H1 (cell line): ENCODE data around the gene CELF4. TPM values are rescaled to one million over a fixed set of nuclear protein-coding genes. Genes with fewer than 3 reads are reported as not detected.

Source experiments
- CTCF ChIA-PET: fragments of 300-600 bp; sonication (Branson Sonifier 250); formaldehyde crosslinking; loops from one replicate; lab custom pipeline; 2021; ENCODE audit not compliant: partially characterized antibody; lab: Charles Lee
- POLR2A ChIA-PET: fragments of 300-600 bp; sonication (Branson Sonifier 250); formaldehyde crosslinking; loops from one replicate; lab custom pipeline; 2021; ENCODE audit warnings: inconsistent platforms; ENCODE audit not compliant: partially characterized antibody; lab: Charles Lee
- DNase-seq, 2 experiments: peaks; one replicate each; pipeline versions ENCODE4 v3.0.0 to v3.0.0-alpha.2; 2010 to 2022; ENCODE audit warnings: low spot score in 2 of 2, low read depth in 1 of 2, mixed read lengths in 1 of 2
- FAIRE-seq: peaks from 2 replicates; lab custom pipeline; 2011; peaks lifted over from hg19 to GRCh38; lab: Jason Lieb, UNC
- H2AFZ ChIP-seq: 2 replicates; pipeline ENCODE4 v1.8.1; 2012; ENCODE audit warnings: low read length, inconsistent platforms
- H2AK5ac ChIP-seq: 2 replicates; pipeline ENCODE4 v1.6.1; 2013; ENCODE audit warnings: low read depth, low read length
- H2BK120ac ChIP-seq: replicated peaks from 2 replicates; pipeline ENCODE3; 2013; ENCODE audit warnings: low read depth, low read length, inconsistent platforms
- H2BK12ac ChIP-seq: 2 replicates; pipeline ENCODE4 v1.6.1; 2013; ENCODE audit warnings: low read depth, low read length
- H2BK15ac ChIP-seq: 2 replicates; pipeline ENCODE4 v1.6.1; 2013; ENCODE audit warnings: low read length
- H2BK20ac ChIP-seq: 2 replicates; pipeline ENCODE4 v1.6.1; 2013; ENCODE audit warnings: low read length
- H2BK5ac ChIP-seq: 2 replicates; pipeline ENCODE4 v1.6.1; 2013; ENCODE audit warnings: low read depth, low read length
- H3K14ac ChIP-seq: 2 replicates; pipeline ENCODE4 v1.6.1; 2013; ENCODE audit warnings: inconsistent platforms; ENCODE audit not compliant: insufficient read length
- H3K18ac ChIP-seq: 2 replicates; pipeline ENCODE4 v1.6.1; 2013; ENCODE audit warnings: low read length; ENCODE audit errors: extremely low read depth
- H3K23ac ChIP-seq: 2 replicates; pipeline ENCODE4 v1.6.1; 2013; ENCODE audit warnings: inconsistent platforms; ENCODE audit not compliant: insufficient read length
- H3K23me2 ChIP-seq: 2 replicates; pipeline ENCODE4 v1.6.1; 2013; ENCODE audit warnings: low read depth, low read length
- H3K27ac ChIP-seq: 2 replicates; pipeline ENCODE4 v1.6.1; 2011; ENCODE audit warnings: low read depth, low read length, inconsistent platforms
- H3K27me3 ChIP-seq, 4 experiments: replicated peaks in 1 of 4; 1 replicate in 1 of 4; 2 replicates in 3 of 4; pipeline versions ENCODE4 v1.6.1 to v1.8.1; 2011 to 2013; ENCODE audit warnings: low read length in 3 of 4, mild to moderate bottlenecking in 3 of 4, inconsistent platforms in 2 of 4, mixed read lengths in 2 of 4, moderate library complexity in 1 of 4; ENCODE audit not compliant: control insufficient read depth in 3 of 4, insufficient read depth in 3 of 4; ENCODE audit errors: extremely low read depth in 1 of 4
- H3K36me3 ChIP-seq, 4 experiments: 2 replicates each; pipeline versions ENCODE4 v1.6.1 to v1.8.1; 2011 to 2013; ENCODE audit warnings: mild to moderate bottlenecking in 4 of 4, low read length in 3 of 4, moderate library complexity in 2 of 4, control low read depth in 1 of 4, inconsistent platforms in 1 of 4; ENCODE audit not compliant: insufficient read depth in 4 of 4, control insufficient read depth in 2 of 4
- H3K4ac ChIP-seq: replicated peaks from 2 replicates; pipeline ENCODE3; 2013; ENCODE audit warnings: low read length, low read depth, mixed read lengths, inconsistent platforms; ENCODE audit not compliant: insufficient read length
- H3K4me1 ChIP-seq, 4 experiments: replicated peaks in 1 of 4; 1 replicate in 1 of 4; 2 replicates in 3 of 4; pipeline versions ENCODE4 v1.6.1 to v1.8.1; 2011 to 2013; ENCODE audit warnings: low read length in 3 of 4, inconsistent platforms in 2 of 4, mixed read lengths in 1 of 4; ENCODE audit not compliant: insufficient read depth in 4 of 4, control insufficient read depth in 3 of 4
- H3K4me2 ChIP-seq, 2 experiments: 2 replicates each; pipeline versions ENCODE4 v1.6.1 to v1.8.1; 2011 to 2013; ENCODE audit warnings: low read depth in 2 of 2, low read length in 2 of 2, control low read depth in 1 of 2, inconsistent platforms in 1 of 2, mild to moderate bottlenecking in 1 of 2; ENCODE audit not compliant: insufficient read depth in 1 of 2
- H3K4me3 ChIP-seq, 4 experiments: fragments of 200-600, 300-600 bp in 1 of 4; sonication (generic), shearing (Covaris generic), sonication (Bioruptor Twin) in 1 of 4; 2 replicates each; pipeline versions ENCODE4 v1.5.1 to v1.8.1; 2011 to 2016; ENCODE audit warnings: low read length in 4 of 4, low read depth in 3 of 4, control low read depth in 2 of 4, inconsistent platforms in 2 of 4, mild to moderate bottlenecking in 2 of 4, mixed read lengths in 1 of 4, moderate library complexity in 1 of 4; ENCODE audit not compliant: insufficient read depth in 2 of 4; ENCODE audit errors: extremely low read depth in 1 of 4
- H3K56ac ChIP-seq: replicated peaks from 2 replicates; pipeline ENCODE3; 2013; ENCODE audit warnings: low read depth, mild to moderate bottlenecking, mixed read lengths, low read length, inconsistent platforms; ENCODE audit not compliant: insufficient read length
- H3K79me1 ChIP-seq: 2 replicates; pipeline ENCODE4 v1.6.1; 2013; ENCODE audit warnings: low read depth, low read length, control low read depth
- H3K79me2 ChIP-seq, 2 experiments: 2 replicates each; pipeline versions ENCODE4 v1.6.1 to v1.8.1; 2012 to 2013; ENCODE audit warnings: low read length in 2 of 2, mild to moderate bottlenecking in 2 of 2, inconsistent platforms in 1 of 2; ENCODE audit not compliant: insufficient read depth in 2 of 2, control insufficient read depth in 1 of 2
- H3K9ac ChIP-seq, 4 experiments: replicated peaks in 1 of 4; 1 replicate in 1 of 4; 2 replicates in 3 of 4; pipeline versions ENCODE4 v1.6.1 to v1.8.1; 2011 to 2013; ENCODE audit warnings: low read depth in 3 of 4, low read length in 3 of 4, control low read depth in 2 of 4, mild to moderate bottlenecking in 2 of 4, moderate library complexity in 2 of 4, inconsistent platforms in 1 of 4; ENCODE audit errors: extremely low read depth in 1 of 4
- H3K9me3 ChIP-seq, 2 experiments: 2 replicates each; pipeline versions ENCODE4 v1.6.1 to v1.8.1; 2012 to 2013; ENCODE audit warnings: mild to moderate bottlenecking in 2 of 2, moderate library complexity in 2 of 2, control low read depth in 1 of 2, inconsistent platforms in 1 of 2, low read depth in 1 of 2, low read length in 1 of 2, mixed read lengths in 1 of 2; ENCODE audit not compliant: insufficient read depth in 2 of 2
- H4K20me1 ChIP-seq, 2 experiments: replicated peaks in 1 of 2; 2 replicates each; pipeline versions ENCODE3 to v1.8.1; 2011 to 2013; ENCODE audit warnings: inconsistent platforms in 2 of 2, low read length in 2 of 2, mild to moderate bottlenecking in 1 of 2; ENCODE audit not compliant: insufficient read depth in 2 of 2, control insufficient read depth in 1 of 2
- H4K5ac ChIP-seq: 2 replicates; pipeline ENCODE4 v1.6.1; 2013; ENCODE audit warnings: low read length, low read depth, mixed read lengths, inconsistent platforms; ENCODE audit not compliant: insufficient read length
- H4K8ac ChIP-seq: 2 replicates; pipeline ENCODE4 v1.8.0; 2013; ENCODE audit warnings: mild to moderate bottlenecking, moderate library complexity, low read length, inconsistent platforms; ENCODE audit not compliant: insufficient read depth; ENCODE audit errors: extremely low read depth
- H4K91ac ChIP-seq: replicated peaks from 2 replicates; pipeline ENCODE3; 2013; ENCODE audit warnings: low read length, mixed read lengths, inconsistent platforms; ENCODE audit not compliant: insufficient read length
- ASH2L ChIP-seq: fragments of 200-600, 300-600 bp; sonication (generic); IDR thresholded peaks from one replicate; pipeline ENCODE4 v1.7.1; 2017; ENCODE audit warnings: low read length
- CBX5 ChIP-seq: fragments of 300-800, 300-1000 bp; sonication (generic); IDR thresholded peaks from 2 replicates; pipeline ENCODE4 v1.7.1; 2016; ENCODE audit warnings: antibody characterized with exemption, low read length, low read depth
- CREB1 ChIP-seq: IDR thresholded peaks from 2 replicates; pipeline ENCODE4 v1.6.1; 2012; ENCODE audit warnings: inconsistent platforms
- GTF2F1 ChIP-seq: IDR thresholded peaks from 2 replicates; pipeline ENCODE4 v1.6.1; 2012; ENCODE audit warnings: low read depth, low read length, improper control_type of control experiment, borderline replicate concordance
- KDM4A ChIP-seq: IDR thresholded peaks from one replicate; pipeline ENCODE4 v1.7.1; 2012; ENCODE audit warnings: low read depth, mild to moderate bottlenecking, moderate library complexity, low read length, inconsistent platforms; ENCODE audit not compliant: severe bottlenecking
- PHF8 ChIP-seq: fragments of 200-600 bp; sonication (generic); conservative IDR thresholded peaks from 2 replicates; pipeline ENCODE4 v1.7.1; 2012; ENCODE audit warnings: low read depth, mild to moderate bottlenecking, inconsistent platforms, low read length, moderate library complexity
- POLR2AphosphoS5 ChIP-seq: IDR thresholded peaks from 2 replicates; pipeline ENCODE4 v1.6.1; 2011; ENCODE audit warnings: low read depth, low read length
- POU5F1 ChIP-seq: IDR thresholded peaks from 2 replicates; pipeline ENCODE4 v1.6.1; 2011; ENCODE audit warnings: low read depth, mild to moderate bottlenecking, low read length, moderate library complexity
- SIN3A ChIP-seq, 2 experiments: IDR thresholded peaks in 1 of 2; conservative IDR thresholded peaks in 1 of 2; 2 replicates each; pipeline ENCODE4 v1.6.1; 2011 to 2012; ENCODE audit warnings: low read length in 2 of 2, improper control_type of control experiment in 1 of 2, low read depth in 1 of 2, mild to moderate bottlenecking in 1 of 2
- SP2 ChIP-seq: IDR thresholded peaks from 2 replicates; pipeline ENCODE4 v1.6.1; 2012; ENCODE audit warnings: mild to moderate bottlenecking, low read length, inconsistent platforms
- SUZ12 ChIP-seq: fragments of 200-600 bp; sonication (generic); IDR thresholded peaks from 2 replicates; pipeline ENCODE4 v1.6.1; 2012; ENCODE audit warnings: mild to moderate bottlenecking, inconsistent platforms, low read length, moderate library complexity, mixed read lengths
- TEAD4 ChIP-seq: IDR thresholded peaks from 2 replicates; pipeline ENCODE4 v1.6.1; 2012; ENCODE audit warnings: low read depth, low read length, inconsistent platforms, mixed read lengths
- YY1 ChIP-seq: IDR thresholded peaks from 2 replicates; pipeline ENCODE4 v1.6.1; 2011; ENCODE audit warnings: low read depth, mild to moderate bottlenecking, low read length
- WGBS, 2 experiments: shearing (Covaris generic) in 1 of 2; methylation state at CpG; one replicate each; pipeline versions ENCODE4 v1.1.6 to v1.1.7; 2013 to 2015; ENCODE audit warnings: low lambda C conversion rate in 2 of 2, mixed read lengths in 2 of 2, inconsistent platforms in 1 of 2, low coverage in 1 of 2, missing lambda C conversion rate in 1 of 2; ENCODE audit not compliant: insufficient replicate concordance in 2 of 2, insufficient coverage in 1 of 2, insufficient read length in 1 of 2; ENCODE audit errors: extremely low coverage in 1 of 2, missing lambda C conversion rate in 1 of 2; 5-methylcytosine and 5-hydroxymethylcytosine counted together
- polyA plus RNA-seq, 7 experiments: library from polyadenylated mRNA; depleted of rRNA in 3 of 7; stranded (reverse) in 5 of 7; unstranded in 2 of 7; fragments of >200 nt in 5 of 7; fragments of 200-250 nt in 2 of 7; gene quantifications; 1 replicate in 5 of 7; 2 replicates in 1 of 7; 4 replicates in 1 of 7; pipeline versions ENCODE4 v1.2.1 to v1.2.3, GENCODE V29; 2011 to 2013; ENCODE audit warnings: missing spikeins in 2 of 7, mixed read lengths in 2 of 7
- total RNA-seq: library from RNA; stranded (reverse); fragmentation: NEBNext Ultra II Directional; extraction: Animal tissue kit (Norgen Biotek cat#: 25700); gene quantifications from 2 replicates; pipeline ENCODE4 v1.2.1, GENCODE V29; 2021

CELF4 gene
- total and polyA plus RNA-seq, 2 of the 8 experiments (the other 6 are each of a cell fraction or from before 2014, with no cell fraction given), result 1.6 to 3.4 TPM

DNA sequence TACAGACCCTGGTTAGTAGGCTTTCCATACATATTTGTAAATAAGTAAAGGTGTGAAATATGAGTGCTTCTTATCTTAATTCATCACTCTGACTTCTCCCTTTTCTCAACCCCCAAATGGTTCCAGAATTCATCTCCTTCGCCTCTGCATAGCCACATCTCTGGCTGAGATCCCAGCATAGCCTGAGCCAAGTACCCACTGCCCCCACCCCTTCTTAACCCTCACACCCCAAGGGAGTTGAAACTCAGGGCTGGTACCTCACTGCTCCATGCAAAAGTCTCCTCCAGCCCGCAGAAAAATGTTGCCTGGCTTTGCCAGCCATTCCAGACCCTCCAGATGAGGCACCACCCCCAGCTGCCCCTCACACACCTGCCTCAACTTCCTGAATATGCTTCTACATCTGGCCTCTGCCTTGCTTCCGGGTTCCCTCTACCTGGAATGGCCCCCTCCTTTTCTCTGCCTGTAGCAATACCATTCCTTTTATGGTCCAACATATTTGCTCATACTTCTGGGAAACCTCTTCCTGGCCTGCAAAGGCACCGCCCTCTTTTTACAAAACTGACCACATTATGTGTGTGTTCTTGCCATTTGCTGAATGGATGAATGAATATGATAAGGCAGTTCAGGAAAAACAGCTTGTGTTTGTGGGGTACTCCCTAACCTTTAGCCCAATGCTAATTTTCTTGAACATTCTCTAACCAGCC lies 112.8 kb downstream of the CELF4 start:
- H2AFZ ChIP-seq, result no peak overlapping the region
- H3K4ac ChIP-seq, result no peak overlapping the region
- H3K4me3 ChIP-seq, result no peak overlapping the region
- no peaks in the 10 kb centered on the region for H3K79me2 ChIP-seq
- H2BK5ac ChIP-seq, result no peak overlapping the region
- H4K8ac ChIP-seq, result no peak overlapping the region
- no peak overlapping the region for H3K27ac ChIP-seq
- DNase-seq, result no peak
- H3K4me1 ChIP-seq, result peaks cover 8 to 16% (median 10%) of the 10 kb centered on the region in 4 experiments
- no peak overlapping the region for H2AK5ac ChIP-seq
- TF ChIP-seq KDM4A (no peak), SUZ12 (no peak), POLR2AphosphoS5 (no peak), YY1 (no peak), TEAD4 (no peak), CREB1 (no peak), POU5F1 (no peak), PHF8 (no peak), CBX5 (no peak), SP2 (no peak), GTF2F1 (no peak), SIN3A (conservative IDR thresholded peaks at IDR 0.05 in 1 of 2, IDR thresholded peaks at IDR 0.05 in 1 of 2; ENCODE audit: low read depth in 1 of 2, low read length in 2 of 2) (no peak), ASH2L (no peak)
- POLR2A ChIA-PET, result interaction anchor here (1.2 kb wide), 1 partner anchor 13 kb away, joined by 3 read pairs; no protein-coding TSS in a partner anchor
- H3K9ac ChIP-seq, result no peak overlapping the region
- no peak overlapping the region for H2BK20ac ChIP-seq
- H3K18ac ChIP-seq, result no peak overlapping the region
- peaks cover 0 to 3% (median 0%) of the 10 kb centered on the region in 4 experiments; a peak in 2 of 7 replicates for H3K27me3 ChIP-seq
- no peak overlapping the region for H3K56ac ChIP-seq
- no peak overlapping the region for H3K23ac ChIP-seq
- no peak overlapping the region for H3K14ac ChIP-seq
- no peak overlapping the region for H2BK15ac ChIP-seq
- no peaks in the 10 kb centered on the region for H3K79me1 ChIP-seq
- H2BK12ac ChIP-seq, result no peak overlapping the region
- no peaks in the 10 kb centered on the region for H3K36me3 ChIP-seq
- no peak overlapping the region for H2BK120ac ChIP-seq
- H4K20me1 ChIP-seq, result peaks cover 0 to 4% of the 10 kb centered on the region in 2 experiments
- 74% methylated on average over 4 of the region's 4 CpGs; no CpG with 5 or more reads in 1 of the 2 experiments for WGBS, 2 experiments
- H3K23me2 ChIP-seq, result peaks cover 2% of the 10 kb centered on the region
- H3K4me2 ChIP-seq, result no peak overlapping the region
- no peak overlapping the region for H4K5ac ChIP-seq
- no peak overlapping the region for H4K91ac ChIP-seq
- no peak for FAIRE-seq
- CTCF ChIA-PET, result interaction anchor here (0.9 to 2.4 kb wide), 6 partner anchors 19 to 186 kb away, joined by 3 to 14 read pairs (median 4); no protein-coding TSS in a partner anchor
- H3K9me3 ChIP-seq, result no peaks in the 10 kb centered on the region
